AG10803 (cell line): Measurements from ENCODE around the gene RNF157.
A peak's percentile ranks its signal among the peaks of the same experiment; 100 is the strongest.

Source experiments
- DNase-seq: peaks from one replicate; pipeline ENCODE4 v3.0.0; 2010; ENCODE audit warnings: low read depth
- H3K4me3 ChIP-seq: 2 replicates; pipeline ENCODE4 v1.5.1; 2011; ENCODE audit warnings: mild to moderate bottlenecking, low read length, control low read depth
- CTCF ChIP-seq: conservative IDR thresholded peaks from 2 replicates; pipeline ENCODE4 v1.5.1; 2011; ENCODE audit warnings: mild to moderate bottlenecking, low read length, control low read depth, inconsistent platforms

Gene RNF157

GRCh38 chr17:76130473-76130872, 109.8 kb downstream of the RNF157 start:
- DNase-seq = no peak
- no peak for TF ChIP-seq CTCF
- no peak overlapping the region for H3K4me3 ChIP-seq

GRCh38 chr17:76125922-76126321, 114.4 kb downstream of the RNF157 start:
- no peak for TF ChIP-seq CTCF
- no peak for DNase-seq
- H3K4me3 ChIP-seq = no peak overlapping the region

- no peak for TF ChIP-seq CTCF
- no peak overlapping the region for H3K4me3 ChIP-seq
- no peak for DNase-seq
These were observed 115.0 kb downstream of the RNF157 start for GRCh38 chr17:76125391-76125675.

GRCh38 chr17:76124582-76125390, 115.5 kb downstream of the RNF157 start:
- DNase-seq = no peak
- H3K4me3 ChIP-seq = no peak overlapping the region
- peak; percentile 33 for TF ChIP-seq CTCF

GRCh38 chr17:76123749-76124581, 116.3 kb downstream of the RNF157 start:
- no peak for TF ChIP-seq CTCF
- no peak for DNase-seq

GRCh38 chr17:76123191-76123499, 117.1 kb downstream of the RNF157 start:
- TF ChIP-seq CTCF = no peak
- no peak for DNase-seq

More at GRCh38 chr17:76123749-76124581, 116.3 kb downstream of the RNF157 start:
- no peak overlapping the region for H3K4me3 ChIP-seq

More at GRCh38 chr17:76123191-76123499, 117.1 kb downstream of the RNF157 start:
- no peak overlapping the region for H3K4me3 ChIP-seq
